ENCODE results near the gene PTTG1IP.

The PTTG1IP gene

GRCh38 chr21:44800971-44801467 lies 72.5 kb downstream of the PTTG1IP start:
- WGBS, 2 donors (ENCODE audit: extremely low coverage in 2 of 2, insufficient read length in 2 of 2, insufficient replicate concordance in 1 of 2), result no CpG with 5 or more reads among the region's 17 CpGs
- H4K8ac ChIP-seq (ENCODE audit: low read depth, low read length), result no peak overlapping the region
- peak overlapping the region; percentile 98 for H2AFZ ChIP-seq (ENCODE audit: low read length)
- DNase-seq (ENCODE audit: low spot score), result no peak
- H3K27me3 ChIP-seq (ENCODE audit: control insufficient read depth in 3 of 3, insufficient read depth in 3 of 3, low read depth in 1 of 3, low read length in 3 of 3), result no peaks in the 10 kb centered on the region
- H2BK15ac ChIP-seq (ENCODE audit: low read length), result no peak overlapping the region
- peak overlapping the region; percentile 94 for H3K23ac ChIP-seq (ENCODE audit: low read depth, low read length, poor library complexity)
- peak overlapping the region; percentile 83 for H3K9ac ChIP-seq (ENCODE audit: low read depth, low read length, poor library complexity)
- no peak overlapping the region for H3K18ac ChIP-seq (ENCODE audit: low read length)
- no peak overlapping the region for H2AK5ac ChIP-seq (ENCODE audit: low read depth, low read length)
- H2BK5ac ChIP-seq (ENCODE audit: low read length), result no peak overlapping the region
- H3K14ac ChIP-seq (ENCODE audit: low read length), result no peak overlapping the region
- peaks cover 16 to 72% of the 10 kb centered on the region in 2 donors for H3K36me3 ChIP-seq (replicated peaks in 1 of 2; ENCODE audit: control insufficient read depth in 2 of 2, insufficient read depth in 2 of 2, low read length in 2 of 2)
- H3K79me1 ChIP-seq (ENCODE audit: low read depth, low read length), result peaks cover 4% of the 10 kb centered on the region
- H2BK120ac ChIP-seq (ENCODE audit: low read depth, low read length), result no peak overlapping the region
- peaks cover 1 to 13% of the 10 kb centered on the region in 2 donors for H3K4me1 ChIP-seq (ENCODE audit: control insufficient read depth in 2 of 2, insufficient read depth in 1 of 2, low read depth in 1 of 2, low read length in 2 of 2)
- H3K27ac ChIP-seq (replicated peaks; ENCODE audit: low read length), result no peak overlapping the region
- H3K9me3 ChIP-seq (replicated peaks in 1 of 2; ENCODE audit: control insufficient read depth in 2 of 2, insufficient read depth in 1 of 2, low read depth in 1 of 2, low read length in 2 of 2), result no peaks in the 10 kb centered on the region
- H3K4ac ChIP-seq (ENCODE audit: low read length), result no peak overlapping the region
- H3K4me3 ChIP-seq (ENCODE audit: low read length in 2 of 2), result peak overlapping the region; percentile 85 to 99
- peak overlapping the region; percentile 92 for H3K4me2 ChIP-seq (ENCODE audit: insufficient read depth, low read length, poor library complexity, severe bottlenecking)
- H4K91ac ChIP-seq (ENCODE audit: low read depth, low read length, poor library complexity), result no peak overlapping the region
- no peak overlapping the region for H2BK12ac ChIP-seq (ENCODE audit: low read length)

GRCh38 chr21:44800103-44800502 lies 73.4 kb downstream of the PTTG1IP start:
- Histone ChIP-seq H3K4me3 (ENCODE audit: low read length in 2 of 2) (peak overlapping the region in 1 of 2 donors; percentile 85), H2BK12ac (ENCODE audit: low read length) (no peak overlapping the region), H2BK120ac (ENCODE audit: low read depth, low read length) (no peak overlapping the region), H3K9ac (ENCODE audit: low read depth, low read length, poor library complexity) (no peak overlapping the region), H3K36me3 (replicated peaks in 1 of 2; ENCODE audit: control insufficient read depth in 2 of 2, insufficient read depth in 2 of 2, low read length in 2 of 2) (peaks cover 11 to 70% of the 10 kb centered on the region in 2 donors), H3K23ac (ENCODE audit: low read depth, low read length, poor library complexity) (no peak overlapping the region), H3K9me3 (replicated peaks in 1 of 2; ENCODE audit: control insufficient read depth in 2 of 2, insufficient read depth in 1 of 2, low read depth in 1 of 2, low read length in 2 of 2) (no peaks in the 10 kb centered on the region), H3K4me2 (ENCODE audit: insufficient read depth, low read length, poor library complexity, severe bottlenecking) (no peak overlapping the region), H3K4me1 (ENCODE audit: control insufficient read depth in 2 of 2, insufficient read depth in 1 of 2, low read depth in 1 of 2, low read length in 2 of 2) (peaks cover 1 to 13% of the 10 kb centered on the region in 2 donors), H2AFZ (ENCODE audit: low read length) (no peak overlapping the region), H3K18ac (ENCODE audit: low read length) (no peak overlapping the region), H2AK5ac (ENCODE audit: low read depth, low read length) (no peak overlapping the region), H3K27me3 (ENCODE audit: control insufficient read depth in 3 of 3, insufficient read depth in 3 of 3, low read depth in 1 of 3, low read length in 3 of 3) (no peaks in the 10 kb centered on the region), H3K4ac (ENCODE audit: low read length) (no peak overlapping the region), H3K14ac (ENCODE audit: low read length) (no peak overlapping the region), H3K27ac (replicated peaks; ENCODE audit: low read length) (no peak overlapping the region), H4K91ac (ENCODE audit: low read depth, low read length, poor library complexity) (no peak overlapping the region), H4K8ac (ENCODE audit: low read depth, low read length) (no peak overlapping the region), H2BK5ac (ENCODE audit: low read length) (no peak overlapping the region), H2BK15ac (ENCODE audit: low read length) (no peak overlapping the region), H3K79me1 (ENCODE audit: low read depth, low read length) (peaks cover 2% of the 10 kb centered on the region)
- no CpG with 5 or more reads among the region's 12 CpGs for WGBS, 2 donors (ENCODE audit: extremely low coverage in 2 of 2, insufficient read length in 2 of 2, insufficient replicate concordance in 1 of 2)
- DNase-seq (ENCODE audit: low spot score), result no peak

GRCh38 chr21:44799646-44800045 lies 73.8 kb downstream of the PTTG1IP start:
- Histone ChIP-seq H3K36me3 (replicated peaks in 1 of 2; ENCODE audit: control insufficient read depth in 2 of 2, insufficient read depth in 2 of 2, low read length in 2 of 2) (peaks cover 8 to 65% of the 10 kb centered on the region in 2 donors), H3K4ac (ENCODE audit: low read length) (no peak overlapping the region), H2BK15ac (ENCODE audit: low read length) (no peak overlapping the region), H2BK120ac (ENCODE audit: low read depth, low read length) (no peak overlapping the region), H3K14ac (ENCODE audit: low read length) (no peak overlapping the region), H3K23ac (ENCODE audit: low read depth, low read length, poor library complexity) (no peak overlapping the region), H3K27me3 (ENCODE audit: control insufficient read depth in 3 of 3, insufficient read depth in 3 of 3, low read depth in 1 of 3, low read length in 3 of 3) (no peaks in the 10 kb centered on the region), H3K79me1 (ENCODE audit: low read depth, low read length) (peaks cover 2% of the 10 kb centered on the region), H3K4me1 (ENCODE audit: control insufficient read depth in 2 of 2, insufficient read depth in 1 of 2, low read depth in 1 of 2, low read length in 2 of 2) (peaks cover 1 to 13% of the 10 kb centered on the region in 2 donors), H2BK12ac (ENCODE audit: low read length) (no peak overlapping the region), H3K9me3 (replicated peaks in 1 of 2; ENCODE audit: control insufficient read depth in 2 of 2, insufficient read depth in 1 of 2, low read depth in 1 of 2, low read length in 2 of 2) (no peaks in the 10 kb centered on the region), H3K9ac (ENCODE audit: low read depth, low read length, poor library complexity) (no peak overlapping the region), H3K4me2 (ENCODE audit: insufficient read depth, low read length, poor library complexity, severe bottlenecking) (no peak overlapping the region), H3K27ac (replicated peaks; ENCODE audit: low read length) (no peak overlapping the region), H3K4me3 (ENCODE audit: low read length in 2 of 2) (no peak overlapping the region), H2AK5ac (ENCODE audit: low read depth, low read length) (no peak overlapping the region), H2BK5ac (ENCODE audit: low read length) (no peak overlapping the region), H4K91ac (ENCODE audit: low read depth, low read length, poor library complexity) (no peak overlapping the region), H4K8ac (ENCODE audit: low read depth, low read length) (no peak overlapping the region), H2AFZ (ENCODE audit: low read length) (no peak overlapping the region), H3K18ac (ENCODE audit: low read length) (no peak overlapping the region)
- no peak for DNase-seq (ENCODE audit: low spot score)
- WGBS, 2 donors (ENCODE audit: extremely low coverage in 2 of 2, insufficient read length in 2 of 2, insufficient replicate concordance in 1 of 2), result no CpG with 5 or more reads among the region's 1 CpG

Data from neuronal stem cell (in vitro differentiated cells).